ENCODE results near the gene NAAA. TPM values are rescaled to one million over a fixed set of nuclear protein-coding genes. Genes with fewer than 3 reads are reported as not detected.

Gene NAAA
- total RNA-seq, 2 donors from 2014 or later: 1.7 TPM

- no peaks in the 10 kb centered on the region for H3K4me1 Mint-ChIP-seq
- Histone ChIP-seq H3K27ac (ENCODE audit: low read depth, low read length) (no peak overlapping the region), H3K27me3 (ENCODE audit: control insufficient read depth, insufficient read depth, low read length, poor library complexity, severe bottlenecking) (no peaks in the 10 kb centered on the region), H3K9ac (ENCODE audit: extremely low read depth, low read length, poor library complexity, severe bottlenecking) (no peak overlapping the region), H3K36me3 (ENCODE audit: control insufficient read depth, insufficient read depth, low read length) (no peaks in the 10 kb centered on the region), H3K4me3 (ENCODE audit: low read length) (no peak overlapping the region), H3K4me1 (ENCODE audit: control insufficient read depth, insufficient read depth, low read length) (no peaks in the 10 kb centered on the region), H3K9me3 (ENCODE audit: control insufficient read depth, low read length) (peaks cover 4% of the 10 kb centered on the region)
- peaks cover 26% of the 10 kb centered on the region for H3K9me3 Mint-ChIP-seq
- WGBS, 2 experiments (ENCODE audit: insufficient coverage in 1 of 2, insufficient read length in 1 of 2): 93 to 100% methylated on average over 2 to 3 of the region's 3 CpGs
- H3K27me3 Mint-ChIP-seq (ENCODE audit: insufficient read depth): no peaks in the 10 kb centered on the region
- H3K27ac Mint-ChIP-seq: no peak overlapping the region
- no peak for DNase-seq
- H3K36me3 Mint-ChIP-seq (ENCODE audit: low read depth): peaks cover 5% of the 10 kb centered on the region
- no peak overlapping the region for H3K4me3 Mint-ChIP-seq
- TF ChIP-seq, protein P1, sequence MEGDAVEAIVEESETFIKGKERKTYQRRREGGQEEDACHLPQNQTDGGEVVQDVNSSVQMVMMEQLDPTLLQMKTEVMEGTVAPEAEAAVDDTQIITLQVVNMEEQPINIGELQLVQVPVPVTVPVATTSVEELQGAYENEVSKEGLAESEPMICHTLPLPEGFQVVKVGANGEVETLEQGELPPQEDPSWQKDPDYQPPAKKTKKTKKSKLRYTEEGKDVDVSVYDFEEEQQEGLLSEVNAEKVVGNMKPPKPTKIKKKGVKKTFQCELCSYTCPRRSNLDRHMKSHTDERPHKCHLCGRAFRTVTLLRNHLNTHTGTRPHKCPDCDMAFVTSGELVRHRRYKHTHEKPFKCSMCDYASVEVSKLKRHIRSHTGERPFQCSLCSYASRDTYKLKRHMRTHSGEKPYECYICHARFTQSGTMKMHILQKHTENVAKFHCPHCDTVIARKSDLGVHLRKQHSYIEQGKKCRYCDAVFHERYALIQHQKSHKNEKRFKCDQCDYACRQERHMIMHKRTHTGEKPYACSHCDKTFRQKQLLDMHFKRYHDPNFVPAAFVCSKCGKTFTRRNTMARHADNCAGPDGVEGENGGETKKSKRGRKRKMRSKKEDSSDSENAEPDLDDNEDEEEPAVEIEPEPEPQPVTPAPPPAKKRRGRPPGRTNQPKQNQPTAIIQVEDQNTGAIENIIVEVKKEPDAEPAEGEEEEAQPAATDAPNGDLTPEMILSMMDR (conservative IDR thresholded peaks at IDR 0.05): no peak
Observed at GRCh38 chr4:75907966-75908365, 32.8 kb downstream of the NAAA start.

DNA sequence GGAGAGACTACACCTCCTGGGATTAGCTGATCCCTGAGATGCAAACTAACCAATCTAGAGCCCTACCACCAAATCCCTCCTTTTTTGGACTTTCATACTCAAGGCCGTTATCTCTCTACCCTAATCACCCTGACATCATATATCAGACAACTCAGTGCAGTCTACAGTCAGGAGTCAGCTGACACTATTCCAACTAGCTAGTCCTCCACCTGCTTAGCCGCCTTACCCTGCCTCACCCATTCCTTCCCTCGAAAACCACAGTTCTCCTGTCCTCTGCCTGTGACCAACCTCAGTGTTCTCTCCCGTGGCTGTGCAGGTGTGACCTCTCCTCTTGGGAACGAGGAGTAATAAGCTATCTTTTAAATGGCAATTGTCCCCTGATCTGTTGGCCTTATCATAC is 36.7 kb downstream of the NAAA start:
- Mint-ChIP-seq H3K4me1 (no peaks in the 10 kb centered on the region), H3K4me3 (no peak overlapping the region), H3K36me3 (ENCODE audit: low read depth) (no peaks in the 10 kb centered on the region), H3K9me3 (peaks cover 6% of the 10 kb centered on the region), H3K27ac (no peak overlapping the region), H3K27me3 (ENCODE audit: insufficient read depth) (no peaks in the 10 kb centered on the region)
- H3K27ac ChIP-seq (ENCODE audit: low read depth, low read length): no peak overlapping the region
- DNase-seq: no peak
- H3K9me3 ChIP-seq (ENCODE audit: control insufficient read depth, low read length): peaks cover 5% of the 10 kb centered on the region
- WGBS, 2 experiments (ENCODE audit: insufficient coverage in 1 of 2, insufficient read length in 1 of 2): 62 to 84% methylated on average over 3 to 5 of the region's 5 CpGs
- no peak overlapping the region for H3K4me3 ChIP-seq (ENCODE audit: low read length)
- TF ChIP-seq, protein P1 (conservative IDR thresholded peaks at IDR 0.05): no peak
- H3K27me3 ChIP-seq (ENCODE audit: control insufficient read depth, insufficient read depth, low read length, poor library complexity, severe bottlenecking): no peaks in the 10 kb centered on the region
- H3K4me1 ChIP-seq (ENCODE audit: control insufficient read depth, insufficient read depth, low read length): no peaks in the 10 kb centered on the region
- no peaks in the 10 kb centered on the region for H3K36me3 ChIP-seq (ENCODE audit: control insufficient read depth, insufficient read depth, low read length)
- no peak overlapping the region for H3K9ac ChIP-seq (ENCODE audit: extremely low read depth, low read length, poor library complexity, severe bottlenecking)

DNA sequence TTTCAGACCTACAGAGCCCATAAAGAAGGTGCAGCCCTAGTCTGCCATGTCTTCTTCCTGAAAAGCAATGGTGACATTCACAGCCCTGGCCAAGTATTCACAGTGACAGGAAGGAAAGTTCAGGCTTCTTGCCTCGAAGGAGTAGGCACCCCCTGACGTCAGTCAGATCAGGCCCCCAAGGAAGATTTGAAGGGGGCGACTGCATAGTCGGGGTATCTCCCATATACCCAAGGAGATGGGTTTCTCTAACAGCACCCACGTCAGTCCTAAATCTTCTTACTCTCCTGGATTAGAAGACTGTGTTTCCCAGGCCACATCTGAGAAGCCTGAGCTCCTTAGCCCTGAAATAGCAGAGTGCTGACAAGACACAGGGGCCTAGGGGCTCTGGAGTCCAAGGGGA is 38.5 kb downstream of the NAAA start, which contains the start of gene PPEF2:
PPEF2 (minus strand) TSS at position 101 of the 400 bp plus-strand sequence. CDS start 6,127 bp downstream, outside the sequence.
- Mint-ChIP-seq H3K36me3 (ENCODE audit: low read depth) (no peaks in the 10 kb centered on the region), H3K27me3 (ENCODE audit: insufficient read depth) (no peaks in the 10 kb centered on the region), H3K9me3 (peaks cover 19% of the 10 kb centered on the region), H3K4me1 (no peaks in the 10 kb centered on the region), H3K27ac (no peak within 1 kb of the TSS), H3K4me3 (no peak within 1 kb of the TSS)
- Histone ChIP-seq H3K9ac (ENCODE audit: extremely low read depth, low read length, poor library complexity, severe bottlenecking) (no peak within 1 kb of the TSS), H3K36me3 (ENCODE audit: control insufficient read depth, insufficient read depth, low read length) (no peaks in the 10 kb centered on the region), H3K4me3 (ENCODE audit: low read length) (no peak within 1 kb of the TSS), H3K9me3 (ENCODE audit: control insufficient read depth, low read length) (peaks cover 8% of the 10 kb centered on the region), H3K27ac (ENCODE audit: low read depth, low read length) (no peak within 1 kb of the TSS), H3K4me1 (ENCODE audit: control insufficient read depth, insufficient read depth, low read length) (no peaks in the 10 kb centered on the region), H3K27me3 (ENCODE audit: control insufficient read depth, insufficient read depth, low read length, poor library complexity, severe bottlenecking) (no peaks in the 10 kb centered on the region)
- TF ChIP-seq, protein P1 (conservative IDR thresholded peaks at IDR 0.05): no peak
- no peak for DNase-seq
- 85 to 91% methylated on average over 4 to 5 of the region's 5 CpGs for WGBS, 2 experiments (ENCODE audit: insufficient coverage in 1 of 2, insufficient read length in 1 of 2)

All from endodermal cell (in vitro differentiated cells).